Measurements from ENCODE around the gene DCBLD1. TPM values are rescaled to one million over a fixed set of nuclear protein-coding genes. Genes with fewer than 3 reads are reported as not detected.

The DCBLD1 gene
- total RNA-seq, 6 experiments from 2014 or later, result 7.6 to 22.8 (median 10.8) TPM

GRCh38 chr6:117484052-117484646, 1.7 kb downstream of the DCBLD1 start:
- Histone ChIP-seq H3K36me3 (no peaks in the 10 kb centered on the region), H3K4me1 (peaks cover 0 to 24% (median 7%) of the 10 kb centered on the region in 4 donors), H3K9me3 (no peaks in the 10 kb centered on the region), H3K27me3 (no peaks in the 10 kb centered on the region), H3K4me3 (peak overlapping the region; percentile 64 to 80 (median 67)), H3K27ac (peak overlapping the region; percentile 77 to 82 (median 80))
- WGBS (ENCODE audit: insufficient coverage, low coverage, low lambda C conversion rate, missing lambda C conversion rate), result 50% methylated on average over 8 of the region's 8 CpGs
- TF ChIP-seq CTCF (IDR thresholded peaks at IDR 0.05), result no peak
- TF ChIP-seq POLR2A (IDR thresholded peaks at IDR 0.05), result no peak
- ATAC-seq (no peak), DNase-seq (no peak)
- intact Hi-C loops (cut with DNase I), result loop anchor here in 1 of 2 donors (5.0 kb wide), 1 partner anchor 68 kb away; no protein-coding TSS in a partner anchor

GRCh38 chr6:117485433-117485832, 3.0 kb downstream of the DCBLD1 start:
- intact Hi-C loops (cut with DNase I), result no loop called here

GRCh38 chr6:117487821-117488220, 5.3 kb downstream of the DCBLD1 start:
- Histone ChIP-seq H3K27ac (no peak overlapping the region), H3K4me1 (peaks cover 0 to 24% (median 7%) of the 10 kb centered on the region in 4 donors), H3K36me3 (no peaks in the 10 kb centered on the region), H3K27me3 (no peaks in the 10 kb centered on the region), H3K4me3 (no peak overlapping the region), H3K9me3 (no peaks in the 10 kb centered on the region)
- DNase-seq, result no peak
- intact Hi-C loops (cut with DNase I), result no loop called here
- TF ChIP-seq CTCF (IDR thresholded peaks at IDR 0.05) (no peak), POLR2A (IDR thresholded peaks at IDR 0.05) (no peak)
- 90% methylated on average over 7 of the region's 7 CpGs for whole genome bisulfite sequencing (ENCODE audit: insufficient coverage, low coverage, low lambda C conversion rate, missing lambda C conversion rate)
- no peak for ATAC-seq

More at GRCh38 chr6:117485433-117485832, 3.0 kb downstream of the DCBLD1 start:
- H3K4me3 ChIP-seq, result no peak overlapping the region
- H3K27me3 ChIP-seq, result no peaks in the 10 kb centered on the region
- no peak overlapping the region for H3K27ac ChIP-seq
- DNase-seq, result no peak
- no peak for ATAC-seq
- TF ChIP-seq POLR2A (IDR thresholded peaks at IDR 0.05) (no peak), CTCF (IDR thresholded peaks at IDR 0.05) (no peak)
- no peaks in the 10 kb centered on the region for H3K9me3 ChIP-seq
- peaks cover 0 to 24% (median 7%) of the 10 kb centered on the region in 4 donors for H3K4me1 ChIP-seq
- no peaks in the 10 kb centered on the region for H3K36me3 ChIP-seq

- no peak overlapping the region for H3K4me3 ChIP-seq
- no peak overlapping the region for H3K27ac ChIP-seq
- H3K36me3 ChIP-seq, result no peaks in the 10 kb centered on the region
- TF ChIP-seq POLR2A (IDR thresholded peaks at IDR 0.05) (no peak), CTCF (IDR thresholded peaks at IDR 0.05) (no peak)
- intact Hi-C loops (cut with DNase I), result no loop called here
- no peaks in the 10 kb centered on the region for H3K9me3 ChIP-seq
- 83% methylated on average over 1 of the region's 2 CpGs for WGBS (ENCODE audit: insufficient coverage, low coverage, low lambda C conversion rate, missing lambda C conversion rate)
- no peaks in the 10 kb centered on the region for H3K27me3 ChIP-seq
- ATAC-seq (no peak), DNase-seq (no peak)
- peaks cover 0 to 24% (median 7%) of the 10 kb centered on the region in 4 donors for H3K4me1 ChIP-seq
These were observed 6.5 kb downstream of the DCBLD1 start for GRCh38 chr6:117489003-117489402.
